GM23338 (cell line): ENCODE measurements around the gene RABL6. TPM values are rescaled to one million over a fixed set of nuclear protein-coding genes. Genes with fewer than 3 reads are reported as not detected.

Experiments
- ATAC-seq: fragments of 200-7000 bp; cut with Tn5 transposase; 3 replicates; pipeline ENCODE4 v1.9.1; 2020
- DNase-seq: peaks from one replicate; pipeline ENCODE4 v3.0.0-alpha.2; 2015; ENCODE audit warnings: low spot score
- H2AFZ ChIP-seq: fragments of 200-600 bp; sonication (generic); 2 replicates; pipeline ENCODE4 v1.8.0; 2016; ENCODE audit warnings: antibody characterized with exemption, mild to moderate bottlenecking, moderate library complexity
- H3F3A ChIP-seq: fragments of 200-600 bp; sonication (generic); replicated peaks from 2 replicates; pipeline ENCODE4 v1.8.0; 2017; ENCODE audit warnings: antibody characterized with exemption, mixed run types, low read depth
- H3K27ac ChIP-seq: fragments of 200-600 bp; sonication (generic); 2 replicates; pipeline ENCODE4 v1.6.1; 2016; ENCODE audit warnings: low read depth
- H3K27me3 ChIP-seq: fragments of 200-600 bp; sonication (generic); 2 replicates; pipeline ENCODE4 v1.8.0; 2016; ENCODE audit warnings: mild to moderate bottlenecking, mixed run types, moderate library complexity; ENCODE audit not compliant: insufficient read depth
- H3K36me3 ChIP-seq: fragments of 200-600 bp; sonication (generic); 2 replicates; pipeline ENCODE4 v1.8.0; 2016; ENCODE audit warnings: mild to moderate bottlenecking; ENCODE audit not compliant: insufficient read depth
- H3K4me1 ChIP-seq: fragments of 200-600 bp; sonication (generic); 2 replicates; pipeline ENCODE4 v1.8.0; 2016; ENCODE audit warnings: mild to moderate bottlenecking, moderate library complexity; ENCODE audit not compliant: insufficient read depth
- H3K4me2 ChIP-seq: fragments of 200-600 bp; sonication (generic); 2 replicates; pipeline ENCODE4 v1.7.1; 2017; ENCODE audit warnings: mixed run types
- H3K4me3 ChIP-seq: fragments of 200-600 bp; sonication (generic); 2 replicates; pipeline ENCODE4 v1.6.1; 2016; ENCODE audit warnings: mixed run types
- H3K79me2 ChIP-seq: fragments of 200-600 bp; sonication (generic); replicated peaks from 2 replicates; pipeline ENCODE4 v1.8.0; 2017; ENCODE audit warnings: mild to moderate bottlenecking; ENCODE audit not compliant: insufficient read depth
- H3K9me2 ChIP-seq: fragments of 200-600 bp; sonication (generic); 2 replicates; pipeline ENCODE4 v1.8.0; 2017; ENCODE audit not compliant: insufficient read depth
- H4K20me1 ChIP-seq: fragments of 200-600 bp; sonication (generic); replicated peaks from 2 replicates; pipeline ENCODE4 v1.8.0; 2017; ENCODE audit warnings: mild to moderate bottlenecking; ENCODE audit not compliant: insufficient read depth
- H3K27ac Mint-ChIP-seq: 2 replicates; pipeline ENCODE4 v1.8.0; 2020; ENCODE audit warnings: inconsistent platforms, mild to moderate bottlenecking, moderate library complexity, mixed read lengths
- H3K27me3 Mint-ChIP-seq: 3 replicates; pipeline ENCODE4 v1.8.0; 2022; ENCODE audit warnings: low read depth, mild to moderate bottlenecking, moderate library complexity, mixed read lengths, inconsistent platforms; ENCODE audit not compliant: insufficient read depth, poor library complexity
- H3K36me3 Mint-ChIP-seq: 3 replicates; pipeline ENCODE4 v1.8.0; 2021; ENCODE audit warnings: low read depth, mild to moderate bottlenecking, inconsistent platforms, moderate library complexity, mixed read lengths
- H3K4me1 Mint-ChIP-seq: 3 replicates; pipeline ENCODE4 v1.8.0; 2020; ENCODE audit warnings: mild to moderate bottlenecking, inconsistent platforms, mixed read lengths
- H3K4me3 Mint-ChIP-seq: 3 replicates; pipeline ENCODE4 v1.8.0; 2021; ENCODE audit warnings: moderate library complexity, mild to moderate bottlenecking, inconsistent platforms, mixed read lengths
- H3K9me3 Mint-ChIP-seq: 3 replicates; pipeline ENCODE4 v1.8.0; 2020; ENCODE audit warnings: moderate library complexity, mild to moderate bottlenecking, inconsistent platforms, mixed read lengths
- EZH2 ChIP-seq: fragments of 200-600 bp; sonication (generic); IDR thresholded peaks from one replicate; pipeline ENCODE4 v1.8.0; 2017; ENCODE audit warnings: antibody characterized with exemption, mild to moderate bottlenecking, low read depth; ENCODE audit not compliant: unreplicated experiment
- EZH2phosphoT487 ChIP-seq: fragments of 200-600 bp; sonication (generic); IDR thresholded peaks from one replicate; pipeline ENCODE4 v1.8.1; 2018; ENCODE audit warnings: antibody characterized with exemption; ENCODE audit not compliant: unreplicated experiment
- NANOG ChIP-seq: IDR thresholded peaks from 2 replicates; pipeline ENCODE4 v1.6.1; 2016; ENCODE audit warnings: antibody characterized with exemption, borderline replicate concordance
- POLR2AphosphoS5 ChIP-seq: IDR thresholded peaks from 2 replicates; pipeline ENCODE4 v1.6.1; 2016; ENCODE audit warnings: antibody characterized with exemption, low read depth
- STAT1 ChIP-seq: IDR thresholded peaks from one replicate; pipeline ENCODE4 v1.6.1; 2016; ENCODE audit warnings: antibody characterized with exemption; ENCODE audit not compliant: unreplicated experiment
- ZNF114 ChIP-seq: fragments of 250-450 bp; sonication (Bioruptor Pico); IDR thresholded peaks from 2 replicates; pipeline ENCODE4 v1.5.0; 2020; ENCODE audit warnings: mild to moderate bottlenecking, moderate library complexity
- ZNF331 ChIP-seq: fragments of 250-450 bp; sonication (Bioruptor Pico); IDR thresholded peaks from 2 replicates; pipeline ENCODE4 v1.5.0; 2020; ENCODE audit warnings: low read depth, mild to moderate bottlenecking, moderate library complexity
- polyA plus RNA-seq: library from polyadenylated mRNA; unstranded; fragments of >200 nt; fragmentation: Nextera tagmentation; extraction: Ambion mirVana; gene quantifications from 2 replicates; pipeline ENCODE4 v1.2.1, GENCODE V29; 2016
- total RNA-seq: library from RNA; depleted of rRNA; stranded (reverse); fragments of >200 nt; shearing (Covaris generic); gene quantifications from 2 replicates; pipeline ENCODE4 v1.2.3, GENCODE V29; 2014
- TF ChIP-seq, protein P1 (sequence below), 2 experiments: fragments of 200-600 bp in 1 of 2; sonication (generic) in 1 of 2; conservative IDR thresholded peaks; 2 replicates each; pipeline versions ENCODE4 v1.5.1 to v1.6.1; 2016 to 2017; ENCODE audit warnings: antibody characterized with exemption in 2 of 2, low read depth in 2 of 2, mild to moderate bottlenecking in 2 of 2, moderate library complexity in 1 of 2
- TF ChIP-seq, protein P2 (sequence below): IDR thresholded peaks from 2 replicates; pipeline ENCODE4 v1.6.1; 2016; ENCODE audit warnings: antibody characterized with exemption

The RABL6 gene
- total and polyA plus RNA-seq, 2 experiments from 2014 or later: 59.1 to 127 TPM

DNA sequence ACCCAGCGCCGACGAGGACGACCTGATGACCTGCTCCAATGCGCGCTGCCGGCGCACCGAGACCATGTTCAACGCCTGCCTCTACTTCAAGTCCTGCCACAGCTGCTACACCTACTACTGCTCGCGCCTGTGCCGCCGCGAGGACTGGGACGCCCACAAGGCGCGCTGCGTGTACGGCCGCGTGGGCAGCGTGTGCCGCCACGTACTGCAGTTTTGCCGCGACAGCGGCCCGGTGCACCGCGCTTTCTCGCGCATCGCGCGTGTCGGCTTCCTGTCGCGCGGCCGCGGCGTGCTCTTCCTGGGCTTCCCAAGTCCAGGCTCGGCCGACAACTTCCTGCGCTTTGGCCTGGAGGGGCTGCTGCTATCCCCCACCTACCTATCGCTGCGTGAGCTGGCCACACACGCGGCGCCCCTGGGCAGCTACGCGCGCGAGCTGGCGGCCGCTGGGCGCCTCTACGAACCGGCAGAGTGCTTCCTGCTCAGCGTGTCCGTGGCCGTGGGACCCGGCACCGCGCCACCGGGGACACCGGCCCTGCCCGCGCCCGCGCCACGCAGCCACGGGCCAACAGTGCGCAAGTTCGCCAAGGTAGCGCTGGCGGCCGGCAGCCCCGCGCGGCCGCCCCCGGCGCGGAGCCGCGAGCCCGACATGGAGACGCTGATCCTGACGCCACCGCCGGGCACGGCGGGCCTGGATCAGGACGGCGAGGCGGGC, 38.8 kb downstream of the RABL6 start:
- H3K36me3 Mint-ChIP-seq: peaks cover 2% of the 10 kb centered on the region; the same call in 2 of the 3 replicates
- H3K27me3 ChIP-seq: peaks cover 13% of the 10 kb centered on the region
- ATAC-seq (no peak), DNase-seq (no peak)
- 0 out of 2 replicates have a peak, but pooled peaks cover 5% of the 10 kb centered on the region for H3F3A ChIP-seq
- no peaks in the 10 kb centered on the region for H3K9me3 Mint-ChIP-seq
- H3K4me3 Mint-ChIP-seq: peak overlapping the region; percentile 93; the same call in 2 of the 3 replicates
- H3K27ac Mint-ChIP-seq: no peak overlapping the region
- H3K4me3 ChIP-seq: peak overlapping the region; percentile 88
- H3K27me3 Mint-ChIP-seq: peaks cover 38% of the 10 kb centered on the region
- H3K4me2 ChIP-seq: peak overlapping the region; percentile 89
- H2AFZ ChIP-seq: no peak overlapping the region
- peaks cover 9% of the 10 kb centered on the region; the same call in 1 of the 2 replicates for H3K4me1 ChIP-seq
- H4K20me1 ChIP-seq: 0 out of 2 replicates have a peak, but pooled peaks cover 3% of the 10 kb centered on the region
- TF ChIP-seq, protein P1, sequence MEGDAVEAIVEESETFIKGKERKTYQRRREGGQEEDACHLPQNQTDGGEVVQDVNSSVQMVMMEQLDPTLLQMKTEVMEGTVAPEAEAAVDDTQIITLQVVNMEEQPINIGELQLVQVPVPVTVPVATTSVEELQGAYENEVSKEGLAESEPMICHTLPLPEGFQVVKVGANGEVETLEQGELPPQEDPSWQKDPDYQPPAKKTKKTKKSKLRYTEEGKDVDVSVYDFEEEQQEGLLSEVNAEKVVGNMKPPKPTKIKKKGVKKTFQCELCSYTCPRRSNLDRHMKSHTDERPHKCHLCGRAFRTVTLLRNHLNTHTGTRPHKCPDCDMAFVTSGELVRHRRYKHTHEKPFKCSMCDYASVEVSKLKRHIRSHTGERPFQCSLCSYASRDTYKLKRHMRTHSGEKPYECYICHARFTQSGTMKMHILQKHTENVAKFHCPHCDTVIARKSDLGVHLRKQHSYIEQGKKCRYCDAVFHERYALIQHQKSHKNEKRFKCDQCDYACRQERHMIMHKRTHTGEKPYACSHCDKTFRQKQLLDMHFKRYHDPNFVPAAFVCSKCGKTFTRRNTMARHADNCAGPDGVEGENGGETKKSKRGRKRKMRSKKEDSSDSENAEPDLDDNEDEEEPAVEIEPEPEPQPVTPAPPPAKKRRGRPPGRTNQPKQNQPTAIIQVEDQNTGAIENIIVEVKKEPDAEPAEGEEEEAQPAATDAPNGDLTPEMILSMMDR (conservative IDR thresholded peaks at IDR 0.05; ENCODE audit: low read depth in 2 of 2): no peak
- TF ChIP-seq STAT1: no peak
- no peak for TF ChIP-seq NANOG
- TF ChIP-seq, protein P2, sequence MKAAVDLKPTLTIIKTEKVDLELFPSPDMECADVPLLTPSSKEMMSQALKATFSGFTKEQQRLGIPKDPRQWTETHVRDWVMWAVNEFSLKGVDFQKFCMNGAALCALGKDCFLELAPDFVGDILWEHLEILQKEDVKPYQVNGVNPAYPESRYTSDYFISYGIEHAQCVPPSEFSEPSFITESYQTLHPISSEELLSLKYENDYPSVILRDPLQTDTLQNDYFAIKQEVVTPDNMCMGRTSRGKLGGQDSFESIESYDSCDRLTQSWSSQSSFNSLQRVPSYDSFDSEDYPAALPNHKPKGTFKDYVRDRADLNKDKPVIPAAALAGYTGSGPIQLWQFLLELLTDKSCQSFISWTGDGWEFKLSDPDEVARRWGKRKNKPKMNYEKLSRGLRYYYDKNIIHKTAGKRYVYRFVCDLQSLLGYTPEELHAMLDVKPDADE: no peak
- no peak for TF ChIP-seq ZNF114 (CRISPR knock-in tag)
- no peak for TF ChIP-seq EZH2phosphoT487
- no peak for TF ChIP-seq ZNF331 (CRISPR knock-in tag)
- no peak for TF ChIP-seq EZH2
- H3K36me3 ChIP-seq: no peaks in the 10 kb centered on the region; the same call in 1 of the 2 replicates
- no peaks in the 10 kb centered on the region for H3K9me2 ChIP-seq
- no peak overlapping the region for H3K27ac ChIP-seq
- no peaks in the 10 kb centered on the region for H3K79me2 ChIP-seq
- peaks cover 9% of the 10 kb centered on the region; the same call in 2 of the 3 replicates for H3K4me1 Mint-ChIP-seq

DNA sequence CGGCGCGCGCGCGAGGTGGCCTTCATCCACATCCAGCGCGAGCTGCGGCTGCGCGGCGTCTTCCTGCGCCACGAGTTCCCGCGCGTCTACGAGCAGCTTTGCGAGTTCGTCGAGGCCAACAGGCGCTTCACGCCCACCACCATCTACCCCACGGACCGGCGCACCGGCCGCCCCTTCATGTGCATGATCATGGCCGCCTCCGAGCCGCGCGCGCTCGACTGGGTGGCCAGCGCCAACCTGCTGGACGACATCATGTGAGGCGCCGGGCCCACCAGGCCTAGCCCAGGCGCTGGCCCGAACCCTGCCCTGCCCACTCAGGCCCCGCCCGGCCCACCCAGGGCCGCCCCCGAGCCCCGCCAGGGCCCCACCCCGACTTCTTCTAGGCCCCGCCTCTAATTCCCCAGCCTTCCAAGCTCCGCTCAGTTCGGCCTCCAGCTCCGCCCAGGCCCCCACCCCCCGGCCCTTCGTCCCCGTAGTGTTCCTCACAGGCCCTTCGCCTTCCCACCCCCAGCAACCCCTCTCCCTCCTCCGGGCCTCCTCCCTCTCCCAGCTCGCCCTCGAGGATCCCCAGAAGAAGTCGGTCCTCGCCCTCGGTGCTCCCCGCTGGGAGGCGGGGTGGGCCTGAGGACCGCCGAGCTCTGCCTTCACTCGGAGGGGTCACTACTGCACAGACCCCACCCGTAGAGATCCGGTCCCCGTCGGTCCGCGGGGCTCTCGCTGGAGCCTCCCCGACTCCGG, 39.5 kb downstream of the RABL6 start:
- Histone ChIP-seq H3K4me1 (peaks cover 4% of the 10 kb centered on the region; the same call in 1 of the 2 replicates), H3K27me3 (peaks cover 13% of the 10 kb centered on the region), H3K36me3 (no peaks in the 10 kb centered on the region; the same call in 1 of the 2 replicates), H3K27ac (no peak overlapping the region), H3K4me2 (peak overlapping the region; percentile 89), H4K20me1 (0 out of 2 replicates have a peak, but pooled peaks cover 3% of the 10 kb centered on the region), H3K4me3 (peak overlapping the region; percentile 88), H3F3A (0 out of 2 replicates have a peak, but pooled peaks cover 5% of the 10 kb centered on the region), H3K79me2 (no peaks in the 10 kb centered on the region), H2AFZ (no peak overlapping the region), H3K9me2 (no peaks in the 10 kb centered on the region)
- ATAC-seq: peak; percentile 16
- peak; percentile 92 for DNase-seq
- H3K36me3 Mint-ChIP-seq: peaks cover 2% of the 10 kb centered on the region; the same call in 2 of the 3 replicates
- H3K27ac Mint-ChIP-seq: 0 out of 2 replicates have a peak overlapping the region, but pooled peaks have one; percentile 40
- peak overlapping the region; percentile 93 for H3K4me3 Mint-ChIP-seq
- H3K4me1 Mint-ChIP-seq: peaks cover 4% of the 10 kb centered on the region; the same call in 2 of the 3 replicates
- no peaks in the 10 kb centered on the region for H3K9me3 Mint-ChIP-seq
- peaks cover 36% of the 10 kb centered on the region for H3K27me3 Mint-ChIP-seq
- peak; percentile 80 for TF ChIP-seq POLR2AphosphoS5
- TF ChIP-seq, protein P2: no peak
